AG04449 (cell line): Measurements from ENCODE around the gene SDC1.

Experiments
- CTCF ChIA-PET: fragments of 350-600 bp; formaldehyde crosslinking; extraction: SDS; loops from one replicate; lab custom pipeline; 2021; ENCODE audit warnings: antibody characterized with exemption; lab: Yijun Ruan, JAX
- POLR2A ChIA-PET: fragments of 400-600, 350-600 bp; formaldehyde crosslinking; extraction: SDS; loops from one replicate; lab custom pipeline; 2020; ENCODE audit warnings: antibody characterized with exemption, inconsistent platforms; lab: Yijun Ruan, JAX
- DNase-seq: peaks from one replicate; pipeline ENCODE4 v3.0.0-alpha.2; 2010; ENCODE audit warnings: low read depth, low spot score
- H3K4me3 ChIP-seq: 2 replicates; pipeline ENCODE4 v1.5.1; 2011; ENCODE audit warnings: low read depth, mild to moderate bottlenecking, control low read depth, low read length
- TF ChIP-seq, protein P1 (sequence below): IDR thresholded peaks from one replicate; pipeline ENCODE4 v1.5.1; 2011; ENCODE audit warnings: mild to moderate bottlenecking, moderate library complexity, low read length, control low read depth, inconsistent platforms; ENCODE audit not compliant: insufficient read depth; ENCODE audit errors: missing control alignments

SDC1 gene

GRCh38 chr2:20221555-20221973 is 3.4 kb downstream of the SDC1 start:
- ChIA-PET POLR2A (interaction anchor here (0.6 to 1.6 kb wide), 6 partner anchors 36 to 113 kb away, joined by 3 to 9 read pairs (median 4); no protein-coding TSS in a partner anchor), CTCF (interaction anchor here (0.7 to 2.1 kb wide), 11 partner anchors 10 to 157 kb away, joined by 3 to 8 read pairs (median 4); no protein-coding TSS in a partner anchor)
- TF ChIP-seq, protein P1, sequence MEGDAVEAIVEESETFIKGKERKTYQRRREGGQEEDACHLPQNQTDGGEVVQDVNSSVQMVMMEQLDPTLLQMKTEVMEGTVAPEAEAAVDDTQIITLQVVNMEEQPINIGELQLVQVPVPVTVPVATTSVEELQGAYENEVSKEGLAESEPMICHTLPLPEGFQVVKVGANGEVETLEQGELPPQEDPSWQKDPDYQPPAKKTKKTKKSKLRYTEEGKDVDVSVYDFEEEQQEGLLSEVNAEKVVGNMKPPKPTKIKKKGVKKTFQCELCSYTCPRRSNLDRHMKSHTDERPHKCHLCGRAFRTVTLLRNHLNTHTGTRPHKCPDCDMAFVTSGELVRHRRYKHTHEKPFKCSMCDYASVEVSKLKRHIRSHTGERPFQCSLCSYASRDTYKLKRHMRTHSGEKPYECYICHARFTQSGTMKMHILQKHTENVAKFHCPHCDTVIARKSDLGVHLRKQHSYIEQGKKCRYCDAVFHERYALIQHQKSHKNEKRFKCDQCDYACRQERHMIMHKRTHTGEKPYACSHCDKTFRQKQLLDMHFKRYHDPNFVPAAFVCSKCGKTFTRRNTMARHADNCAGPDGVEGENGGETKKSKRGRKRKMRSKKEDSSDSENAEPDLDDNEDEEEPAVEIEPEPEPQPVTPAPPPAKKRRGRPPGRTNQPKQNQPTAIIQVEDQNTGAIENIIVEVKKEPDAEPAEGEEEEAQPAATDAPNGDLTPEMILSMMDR = no peak
- H3K4me3 ChIP-seq = no peak overlapping the region
- peak; percentile 52 for DNase-seq

- no peak overlapping the region for H3K4me3 ChIP-seq
- no peak for DNase-seq
- POLR2A ChIA-PET = interaction anchor here (0.6 to 1.6 kb wide), 6 partner anchors 35 to 113 kb away, joined by 3 to 9 read pairs (median 4); no protein-coding TSS in a partner anchor
- TF ChIP-seq, protein P1 = no peak
- CTCF ChIA-PET = interaction anchor here (0.7 to 2.1 kb wide), 13 partner anchors 10 to 157 kb away, joined by 3 to 8 read pairs (median 4); no protein-coding TSS in a partner anchor
Observed at GRCh38 chr2:20220806-20221554, 4.0 kb downstream of the SDC1 start.

DNA sequence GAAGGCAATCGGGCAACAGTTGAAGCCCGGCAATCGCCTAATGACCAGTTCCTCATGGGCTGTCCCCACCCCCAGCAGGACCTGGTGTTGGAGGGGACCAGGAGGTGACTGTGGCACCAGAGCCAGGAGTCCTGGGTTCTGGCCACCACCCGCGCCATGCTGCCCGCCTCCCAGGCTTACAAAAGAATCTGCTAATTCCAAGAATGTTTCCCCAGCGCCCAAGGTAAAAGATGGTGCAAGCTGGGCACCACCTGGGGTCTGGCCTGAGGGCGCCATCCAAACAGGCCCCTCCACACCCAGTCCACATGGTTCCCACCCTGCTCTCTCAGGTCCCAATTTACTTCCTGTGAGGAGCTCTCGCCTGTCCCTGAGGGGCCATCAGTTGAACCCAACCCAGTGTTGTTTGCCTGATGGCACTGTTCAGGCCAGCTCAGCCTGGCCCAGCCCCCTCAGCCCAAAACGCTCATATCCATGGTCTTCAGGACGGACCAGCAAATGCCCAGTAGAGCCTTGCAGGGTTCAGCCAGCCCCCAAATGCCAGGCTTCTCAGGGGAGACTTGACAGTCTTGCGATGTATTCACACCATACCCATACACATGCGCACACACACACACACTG is 5.1 kb downstream of the SDC1 start:
- TF ChIP-seq, protein P1 = no peak
- POLR2A ChIA-PET = no interaction called here
- no peak overlapping the region for H3K4me3 ChIP-seq
- CTCF ChIA-PET = interaction anchor here (0.8 to 1.5 kb wide), 4 partner anchors 12 to 81 kb away, joined by 3 to 6 read pairs (median 3); no protein-coding TSS in a partner anchor
- no peak for DNase-seq

DNA sequence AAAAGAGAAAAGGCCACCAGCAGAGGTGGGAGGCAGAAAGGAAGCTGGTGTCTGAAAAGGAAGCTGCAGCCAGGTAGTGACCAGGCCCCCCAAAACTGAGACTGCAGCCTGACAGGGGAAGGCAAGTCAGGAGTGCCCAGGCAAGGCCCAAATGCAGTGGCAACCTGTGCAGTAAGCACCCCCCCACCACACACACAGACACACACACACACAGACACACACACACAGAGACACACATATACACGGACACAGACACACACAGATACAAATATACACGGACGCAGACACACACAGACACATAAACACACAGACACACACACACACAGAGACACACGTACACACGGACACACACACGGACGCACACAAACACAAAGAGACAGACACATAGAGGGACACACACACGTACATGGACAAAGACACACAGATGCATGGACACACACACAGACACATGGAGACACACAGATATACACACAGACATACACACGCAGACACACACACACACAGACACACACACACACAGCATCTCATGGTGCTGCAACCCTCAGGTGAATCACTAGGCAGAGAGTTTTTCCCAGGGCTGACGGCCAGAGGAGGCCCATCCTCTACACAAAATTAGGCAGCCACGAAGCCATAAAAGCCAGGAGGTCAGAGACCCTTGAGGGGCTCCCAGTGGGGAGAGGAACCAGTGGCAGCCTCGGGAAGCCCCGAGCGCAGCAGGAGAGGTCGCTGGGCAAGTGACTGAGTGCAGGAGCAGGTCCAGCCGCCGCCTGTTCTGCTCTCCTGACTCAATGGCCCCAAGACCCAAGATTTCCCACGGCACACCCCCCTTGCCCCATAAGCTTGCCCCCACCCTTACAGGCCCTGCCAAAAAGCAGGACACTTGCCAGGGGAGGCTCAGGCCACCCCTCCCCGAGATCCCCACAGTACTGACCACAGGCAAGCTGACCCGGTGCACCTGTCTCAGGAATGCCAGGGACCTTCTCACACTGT is 6.3 kb downstream of the SDC1 start:
- TF ChIP-seq, protein P1 = no peak
- H3K4me3 ChIP-seq = no peak overlapping the region
- DNase-seq = no peak
- POLR2A ChIA-PET = no interaction called here
- CTCF ChIA-PET = interaction anchor here (1.5 kb wide), 1 partner anchor 28 kb away, joined by 6 read pairs; no protein-coding TSS in a partner anchor

DNA sequence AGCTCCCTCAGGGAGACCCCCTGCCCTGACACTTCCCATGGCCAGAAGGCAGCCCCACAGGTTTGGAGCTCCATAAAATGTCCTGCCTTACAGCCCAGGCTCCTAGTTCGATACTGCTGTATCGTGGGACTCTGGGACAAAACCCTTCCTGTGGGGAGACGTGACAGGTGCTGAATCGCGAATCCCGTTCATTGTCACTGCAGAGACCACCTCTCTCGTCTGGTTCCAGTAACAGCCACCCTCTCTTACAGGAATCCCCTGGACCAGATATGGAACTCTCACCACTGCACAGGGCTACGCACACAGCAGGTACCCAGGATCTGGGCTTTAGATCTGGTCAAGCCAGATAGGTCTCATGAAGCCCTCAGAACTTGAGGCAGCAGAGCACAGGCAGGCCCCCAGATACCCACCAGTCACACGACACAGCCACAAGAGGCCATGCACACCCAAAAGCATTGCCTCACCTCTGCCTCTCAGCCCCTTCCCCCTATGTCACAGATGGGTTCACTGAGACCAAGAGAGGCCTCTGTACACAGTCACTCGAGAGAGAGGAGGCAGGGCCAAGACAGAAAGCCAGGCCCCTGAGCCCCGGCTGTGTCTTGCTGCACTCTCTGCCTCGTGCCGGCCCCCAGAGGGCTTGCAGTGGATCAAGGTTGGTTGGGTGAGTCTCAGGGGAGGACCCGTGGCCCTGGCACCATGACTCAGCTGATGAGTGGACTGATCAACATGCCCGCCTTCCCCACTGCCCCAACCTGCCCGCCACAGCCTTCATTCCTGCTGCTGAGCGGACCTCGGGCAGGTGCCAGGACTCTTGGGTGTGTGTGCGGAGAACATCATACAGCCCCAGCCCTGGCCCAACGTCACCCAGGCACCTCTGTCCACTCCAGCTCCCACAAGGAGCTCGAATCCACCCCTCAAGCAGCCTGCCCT is 7.6 kb downstream of the SDC1 start:
- H3K4me3 ChIP-seq = no peak overlapping the region
- TF ChIP-seq, protein P1 = no peak
- CTCF ChIA-PET = interaction anchor here (1.6 kb wide), 1 partner anchor 10 kb away, joined by 6 read pairs; no protein-coding TSS in a partner anchor
- POLR2A ChIA-PET = no interaction called here
- DNase-seq = no peak
